ENCODE measurements around the gene SOWAHC. TPM values are rescaled to one million over a fixed set of nuclear protein-coding genes. Genes with fewer than 3 reads are reported as not detected.

SOWAHC gene
- total RNA-seq, 1 donor from 2014 or later: 16.5 TPM

DNA sequence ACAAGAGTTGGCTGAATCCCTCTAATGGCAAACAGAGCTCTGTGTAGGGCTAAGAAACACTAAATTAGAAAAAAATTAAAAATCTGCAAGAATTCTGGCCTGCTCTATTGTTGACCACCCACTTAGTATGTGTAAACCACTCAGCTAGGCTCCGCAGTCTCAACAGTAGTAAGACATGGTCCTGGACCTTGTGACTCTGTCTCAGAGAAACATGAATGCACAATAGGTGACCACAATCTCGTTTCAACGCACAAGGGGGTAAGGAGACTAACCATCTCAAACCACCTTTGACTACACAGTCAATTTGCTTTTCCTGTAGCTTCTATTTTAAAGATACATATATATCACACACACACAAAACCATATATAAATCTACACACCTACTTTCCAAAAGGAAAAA lies 16.9 kb upstream of the SOWAHC start:
- H3K4me1 Mint-ChIP-seq (ENCODE audit: low read depth, unreplicated experiment): peaks cover 30% of the 10 kb centered on the region
- FAIRE-seq: no peak
- no peaks in the 10 kb centered on the region for H3K36me3 Mint-ChIP-seq (ENCODE audit: low read depth, unreplicated experiment)

DNA sequence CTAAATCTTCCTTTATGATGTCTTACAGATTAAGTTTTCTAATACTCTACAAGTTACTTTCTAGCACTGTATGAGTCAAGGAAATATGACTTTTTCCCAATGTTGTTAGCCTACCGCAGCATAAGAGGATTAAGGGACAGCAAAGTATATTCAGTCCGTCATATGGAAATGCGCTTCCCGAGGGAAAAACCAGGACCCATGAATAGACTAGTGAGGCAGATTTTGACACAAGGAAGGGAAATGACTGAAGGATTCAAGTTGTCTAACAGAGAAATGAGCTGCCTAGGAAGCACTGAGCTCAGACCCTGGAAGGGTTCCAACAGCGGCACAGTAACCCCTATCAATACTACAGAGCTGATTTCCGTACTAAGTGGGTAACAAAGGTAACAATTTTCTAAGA lies 12.4 kb upstream of the SOWAHC start:
- no peak overlapping the region for H3K4me3 ChIP-seq (ENCODE audit: insufficient read depth, low read depth, low read length)
- no peaks in the 10 kb centered on the region for H3K9me3 ChIP-seq (ENCODE audit: insufficient read depth, low read depth, low read length)
- H3K4me2 ChIP-seq (ENCODE audit: low read length): peak overlapping the region; percentile 39
- H3K9me3 Mint-ChIP-seq (ENCODE audit: unreplicated experiment): no peaks in the 10 kb centered on the region
- H3K36me3 Mint-ChIP-seq (ENCODE audit: low read depth, unreplicated experiment): no peaks in the 10 kb centered on the region
- H3K27ac Mint-ChIP-seq (ENCODE audit: unreplicated experiment): no peak overlapping the region
- H3K27me3 ChIP-seq (ENCODE audit: insufficient read depth, low read length): no peaks in the 10 kb centered on the region
- no peaks in the 10 kb centered on the region for H3K27me3 Mint-ChIP-seq (ENCODE audit: low read depth, unreplicated experiment)
- peaks cover 34% of the 10 kb centered on the region for H3K4me1 Mint-ChIP-seq (ENCODE audit: low read depth, unreplicated experiment)
- peaks cover 48% of the 10 kb centered on the region for H4K20me1 ChIP-seq (ENCODE audit: insufficient read depth, low read length)
- no peak overlapping the region for H3K27ac ChIP-seq (ENCODE audit: low read depth, low read length)
- H3K4me1 ChIP-seq (ENCODE audit: insufficient read depth, low read length): peaks cover 20% of the 10 kb centered on the region
- TF ChIP-seq EZH2 (IDR thresholded peaks at IDR 0.05; ENCODE audit: insufficient read depth, low read length): no peak
- TF ChIP-seq, protein P1, sequence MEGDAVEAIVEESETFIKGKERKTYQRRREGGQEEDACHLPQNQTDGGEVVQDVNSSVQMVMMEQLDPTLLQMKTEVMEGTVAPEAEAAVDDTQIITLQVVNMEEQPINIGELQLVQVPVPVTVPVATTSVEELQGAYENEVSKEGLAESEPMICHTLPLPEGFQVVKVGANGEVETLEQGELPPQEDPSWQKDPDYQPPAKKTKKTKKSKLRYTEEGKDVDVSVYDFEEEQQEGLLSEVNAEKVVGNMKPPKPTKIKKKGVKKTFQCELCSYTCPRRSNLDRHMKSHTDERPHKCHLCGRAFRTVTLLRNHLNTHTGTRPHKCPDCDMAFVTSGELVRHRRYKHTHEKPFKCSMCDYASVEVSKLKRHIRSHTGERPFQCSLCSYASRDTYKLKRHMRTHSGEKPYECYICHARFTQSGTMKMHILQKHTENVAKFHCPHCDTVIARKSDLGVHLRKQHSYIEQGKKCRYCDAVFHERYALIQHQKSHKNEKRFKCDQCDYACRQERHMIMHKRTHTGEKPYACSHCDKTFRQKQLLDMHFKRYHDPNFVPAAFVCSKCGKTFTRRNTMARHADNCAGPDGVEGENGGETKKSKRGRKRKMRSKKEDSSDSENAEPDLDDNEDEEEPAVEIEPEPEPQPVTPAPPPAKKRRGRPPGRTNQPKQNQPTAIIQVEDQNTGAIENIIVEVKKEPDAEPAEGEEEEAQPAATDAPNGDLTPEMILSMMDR (IDR thresholded peaks at IDR 0.05; ENCODE audit: insufficient read depth, low read depth, low read length): no peak
- peaks cover 96% of the 10 kb centered on the region for H3K79me2 ChIP-seq (ENCODE audit: insufficient read depth, low read length)
- no peaks in the 10 kb centered on the region for H3K36me3 ChIP-seq (ENCODE audit: insufficient read depth, low read length)
- H3K4me3 Mint-ChIP-seq (ENCODE audit: unreplicated experiment): no peak overlapping the region
- FAIRE-seq (no peak), DNase-seq (ENCODE audit: low read depth) (no peak)
- H3K9ac ChIP-seq (ENCODE audit: low read length): peak overlapping the region; percentile 4
- no peak overlapping the region for H2AFZ ChIP-seq (ENCODE audit: low read depth, low read length)

More for the DNA sequence above, 16.9 kb upstream of the SOWAHC start:
- H3K27ac ChIP-seq (ENCODE audit: low read depth, low read length): no peak overlapping the region
- H3K4me3 ChIP-seq (ENCODE audit: insufficient read depth, low read depth, low read length): no peak overlapping the region
- no peaks in the 10 kb centered on the region for H3K9me3 ChIP-seq (ENCODE audit: insufficient read depth, low read depth, low read length)
- Mint-ChIP-seq H3K4me3 (ENCODE audit: unreplicated experiment) (no peak overlapping the region), H3K27me3 (ENCODE audit: low read depth, unreplicated experiment) (no peaks in the 10 kb centered on the region), H3K27ac (ENCODE audit: unreplicated experiment) (no peak overlapping the region), H3K9me3 (ENCODE audit: unreplicated experiment) (no peaks in the 10 kb centered on the region)
- H3K27me3 ChIP-seq (ENCODE audit: insufficient read depth, low read length): no peaks in the 10 kb centered on the region
- H3K4me2 ChIP-seq (ENCODE audit: low read length): no peak overlapping the region
- H4K20me1 ChIP-seq (ENCODE audit: insufficient read depth, low read length): peaks cover 75% of the 10 kb centered on the region
- no peak overlapping the region for H2AFZ ChIP-seq (ENCODE audit: low read depth, low read length)
- no peaks in the 10 kb centered on the region for H3K36me3 ChIP-seq (ENCODE audit: insufficient read depth, low read length)
- no peak overlapping the region for H3K9ac ChIP-seq (ENCODE audit: low read length)
- H3K79me2 ChIP-seq (ENCODE audit: insufficient read depth, low read length): peaks cover 99% of the 10 kb centered on the region
- no peak for DNase-seq (ENCODE audit: low read depth)
- H3K4me1 ChIP-seq (ENCODE audit: insufficient read depth, low read length): peaks cover 5% of the 10 kb centered on the region
- TF ChIP-seq EZH2 (IDR thresholded peaks at IDR 0.05; ENCODE audit: insufficient read depth, low read length): no peak
- TF ChIP-seq, protein P1 (IDR thresholded peaks at IDR 0.05; ENCODE audit: insufficient read depth, low read depth, low read length): no peak

GRCh38 chr2:109602617-109603188 lies 11.5 kb upstream of the SOWAHC start:
- peaks cover 40% of the 10 kb centered on the region for H3K4me1 Mint-ChIP-seq (ENCODE audit: low read depth, unreplicated experiment)

More at GRCh38 chr2:109602617-109603188, 11.5 kb upstream of the SOWAHC start:
- Histone ChIP-seq H3K36me3 (ENCODE audit: insufficient read depth, low read length) (no peaks in the 10 kb centered on the region), H2AFZ (ENCODE audit: low read depth, low read length) (no peak overlapping the region), H3K9me3 (ENCODE audit: insufficient read depth, low read depth, low read length) (no peaks in the 10 kb centered on the region), H3K27ac (ENCODE audit: low read depth, low read length) (no peak overlapping the region), H3K4me2 (ENCODE audit: low read length) (no peak overlapping the region), H3K27me3 (ENCODE audit: insufficient read depth, low read length) (no peaks in the 10 kb centered on the region), H3K9ac (ENCODE audit: low read length) (no peak overlapping the region), H3K79me2 (ENCODE audit: insufficient read depth, low read length) (peaks cover 96% of the 10 kb centered on the region), H4K20me1 (ENCODE audit: insufficient read depth, low read length) (peaks cover 38% of the 10 kb centered on the region), H3K4me1 (ENCODE audit: insufficient read depth, low read length) (peaks cover 29% of the 10 kb centered on the region), H3K4me3 (ENCODE audit: insufficient read depth, low read depth, low read length) (no peak overlapping the region)
- no peak for DNase-seq (ENCODE audit: low read depth)
- no peak overlapping the region for H3K27ac Mint-ChIP-seq (ENCODE audit: unreplicated experiment)
- no peak for TF ChIP-seq EZH2 (IDR thresholded peaks at IDR 0.05; ENCODE audit: insufficient read depth, low read length)
- TF ChIP-seq, protein P1 (IDR thresholded peaks at IDR 0.05; ENCODE audit: insufficient read depth, low read depth, low read length): no peak
- no peaks in the 10 kb centered on the region for H3K27me3 Mint-ChIP-seq (ENCODE audit: low read depth, unreplicated experiment)
- no peak for FAIRE-seq
- H3K4me3 Mint-ChIP-seq (ENCODE audit: unreplicated experiment): no peak overlapping the region
- H3K9me3 Mint-ChIP-seq (ENCODE audit: unreplicated experiment): no peaks in the 10 kb centered on the region
- no peaks in the 10 kb centered on the region for H3K36me3 Mint-ChIP-seq (ENCODE audit: low read depth, unreplicated experiment)

Data from astrocyte (in vitro differentiated cells and primary cell).